ENCODE measurements around the gene PKMYT1. TPM values are rescaled to one million over a fixed set of nuclear protein-coding genes. Genes with fewer than 3 reads are reported as not detected.

Gene PKMYT1
- total and polyA plus RNA-seq, 9 of the 15 experiments (the other 6 are each of a cell fraction or from before 2014, with no cell fraction given) = 8.7 to 201 (median 37.8) TPM

GRCh38 chr16:2969545-2970521 lies 10.4 kb downstream of the PKMYT1 start (continued):
- TF ChIP-seq ESRRA (IDR thresholded peaks at IDR 0.05; ENCODE audit: borderline replicate concordance, low read depth) (peak; percentile 47), ZFP1 (CRISPR knock-in tag; IDR thresholded peaks at IDR 0.05) (no peak), CREM (IDR thresholded peaks at IDR 0.05; ENCODE audit: low read depth) (peak; percentile 46), COPS2 (conservative IDR thresholded peaks at IDR 0.05) (no peak), ZNF780A (CRISPR knock-in tag; IDR thresholded peaks at IDR 0.05) (no peak), E2F3 (CRISPR knock-in tag; IDR thresholded peaks at IDR 0.05) (no peak), RFX1 (IDR thresholded peaks at IDR 0.05) (no peak), HDAC1 (IDR thresholded peaks at IDR 0.05) (peak in 1 of 2 experiments; percentile 56; a peak in 2 of 4 replicates), RBM22 (IDR thresholded peaks at IDR 0.05; ENCODE audit: low read depth, low read length, poor library complexity, severe bottlenecking) (peak; percentile 55), PYGO2 (tag; IDR thresholded peaks at IDR 0.05) (no peak), TCF7L2 (IDR thresholded peaks at IDR 0.05; ENCODE audit: low read depth, low read length) (no peak), STAG1 (CRISPR knock-in tag; IDR thresholded peaks at IDR 0.05; ENCODE audit: borderline replicate concordance) (no peak)
- TF ChIP-seq, protein P1, sequence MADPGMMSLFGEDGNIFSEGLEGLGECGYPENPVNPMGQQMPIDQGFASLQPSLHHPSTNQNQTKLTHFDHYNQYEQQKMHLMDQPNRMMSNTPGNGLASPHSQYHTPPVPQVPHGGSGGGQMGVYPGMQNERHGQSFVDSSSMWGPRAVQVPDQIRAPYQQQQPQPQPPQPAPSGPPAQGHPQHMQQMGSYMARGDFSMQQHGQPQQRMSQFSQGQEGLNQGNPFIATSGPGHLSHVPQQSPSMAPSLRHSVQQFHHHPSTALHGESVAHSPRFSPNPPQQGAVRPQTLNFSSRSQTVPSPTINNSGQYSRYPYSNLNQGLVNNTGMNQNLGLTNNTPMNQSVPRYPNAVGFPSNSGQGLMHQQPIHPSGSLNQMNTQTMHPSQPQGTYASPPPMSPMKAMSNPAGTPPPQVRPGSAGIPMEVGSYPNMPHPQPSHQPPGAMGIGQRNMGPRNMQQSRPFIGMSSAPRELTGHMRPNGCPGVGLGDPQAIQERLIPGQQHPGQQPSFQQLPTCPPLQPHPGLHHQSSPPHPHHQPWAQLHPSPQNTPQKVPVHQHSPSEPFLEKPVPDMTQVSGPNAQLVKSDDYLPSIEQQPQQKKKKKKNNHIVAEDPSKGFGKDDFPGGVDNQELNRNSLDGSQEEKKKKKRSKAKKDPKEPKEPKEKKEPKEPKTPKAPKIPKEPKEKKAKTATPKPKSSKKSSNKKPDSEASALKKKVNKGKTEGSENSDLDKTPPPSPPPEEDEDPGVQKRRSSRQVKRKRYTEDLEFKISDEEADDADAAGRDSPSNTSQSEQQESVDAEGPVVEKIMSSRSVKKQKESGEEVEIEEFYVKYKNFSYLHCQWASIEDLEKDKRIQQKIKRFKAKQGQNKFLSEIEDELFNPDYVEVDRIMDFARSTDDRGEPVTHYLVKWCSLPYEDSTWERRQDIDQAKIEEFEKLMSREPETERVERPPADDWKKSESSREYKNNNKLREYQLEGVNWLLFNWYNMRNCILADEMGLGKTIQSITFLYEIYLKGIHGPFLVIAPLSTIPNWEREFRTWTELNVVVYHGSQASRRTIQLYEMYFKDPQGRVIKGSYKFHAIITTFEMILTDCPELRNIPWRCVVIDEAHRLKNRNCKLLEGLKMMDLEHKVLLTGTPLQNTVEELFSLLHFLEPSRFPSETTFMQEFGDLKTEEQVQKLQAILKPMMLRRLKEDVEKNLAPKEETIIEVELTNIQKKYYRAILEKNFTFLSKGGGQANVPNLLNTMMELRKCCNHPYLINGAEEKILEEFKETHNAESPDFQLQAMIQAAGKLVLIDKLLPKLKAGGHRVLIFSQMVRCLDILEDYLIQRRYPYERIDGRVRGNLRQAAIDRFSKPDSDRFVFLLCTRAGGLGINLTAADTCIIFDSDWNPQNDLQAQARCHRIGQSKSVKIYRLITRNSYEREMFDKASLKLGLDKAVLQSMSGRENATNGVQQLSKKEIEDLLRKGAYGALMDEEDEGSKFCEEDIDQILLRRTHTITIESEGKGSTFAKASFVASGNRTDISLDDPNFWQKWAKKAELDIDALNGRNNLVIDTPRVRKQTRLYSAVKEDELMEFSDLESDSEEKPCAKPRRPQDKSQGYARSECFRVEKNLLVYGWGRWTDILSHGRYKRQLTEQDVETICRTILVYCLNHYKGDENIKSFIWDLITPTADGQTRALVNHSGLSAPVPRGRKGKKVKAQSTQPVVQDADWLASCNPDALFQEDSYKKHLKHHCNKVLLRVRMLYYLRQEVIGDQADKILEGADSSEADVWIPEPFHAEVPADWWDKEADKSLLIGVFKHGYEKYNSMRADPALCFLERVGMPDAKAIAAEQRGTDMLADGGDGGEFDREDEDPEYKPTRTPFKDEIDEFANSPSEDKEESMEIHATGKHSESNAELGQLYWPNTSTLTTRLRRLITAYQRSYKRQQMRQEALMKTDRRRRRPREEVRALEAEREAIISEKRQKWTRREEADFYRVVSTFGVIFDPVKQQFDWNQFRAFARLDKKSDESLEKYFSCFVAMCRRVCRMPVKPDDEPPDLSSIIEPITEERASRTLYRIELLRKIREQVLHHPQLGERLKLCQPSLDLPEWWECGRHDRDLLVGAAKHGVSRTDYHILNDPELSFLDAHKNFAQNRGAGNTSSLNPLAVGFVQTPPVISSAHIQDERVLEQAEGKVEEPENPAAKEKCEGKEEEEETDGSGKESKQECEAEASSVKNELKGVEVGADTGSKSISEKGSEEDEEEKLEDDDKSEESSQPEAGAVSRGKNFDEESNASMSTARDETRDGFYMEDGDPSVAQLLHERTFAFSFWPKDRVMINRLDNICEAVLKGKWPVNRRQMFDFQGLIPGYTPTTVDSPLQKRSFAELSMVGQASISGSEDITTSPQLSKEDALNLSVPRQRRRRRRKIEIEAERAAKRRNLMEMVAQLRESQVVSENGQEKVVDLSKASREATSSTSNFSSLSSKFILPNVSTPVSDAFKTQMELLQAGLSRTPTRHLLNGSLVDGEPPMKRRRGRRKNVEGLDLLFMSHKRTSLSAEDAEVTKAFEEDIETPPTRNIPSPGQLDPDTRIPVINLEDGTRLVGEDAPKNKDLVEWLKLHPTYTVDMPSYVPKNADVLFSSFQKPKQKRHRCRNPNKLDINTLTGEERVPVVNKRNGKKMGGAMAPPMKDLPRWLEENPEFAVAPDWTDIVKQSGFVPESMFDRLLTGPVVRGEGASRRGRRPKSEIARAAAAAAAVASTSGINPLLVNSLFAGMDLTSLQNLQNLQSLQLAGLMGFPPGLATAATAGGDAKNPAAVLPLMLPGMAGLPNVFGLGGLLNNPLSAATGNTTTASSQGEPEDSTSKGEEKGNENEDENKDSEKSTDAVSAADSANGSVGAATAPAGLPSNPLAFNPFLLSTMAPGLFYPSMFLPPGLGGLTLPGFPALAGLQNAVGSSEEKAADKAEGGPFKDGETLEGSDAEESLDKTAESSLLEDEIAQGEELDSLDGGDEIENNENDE (IDR thresholded peaks at IDR 0.05; ENCODE audit: low read depth, low read length) = no peak
